B cell (primary cell): ENCODE results near the gene TMEM244. TPM values are rescaled to one million over a fixed set of nuclear protein-coding genes. Genes with fewer than 3 reads are reported as not detected.

Experiments used
- ATAC-seq: fragments of 200-7000 bp; cut with Tn5 transposase; one replicate; pipeline ENCODE4 v1.10.0; 2021; ENCODE audit warnings: low read depth, mild to moderate bottlenecking, moderate number of reproducible peaks, moderate library complexity
- CTCF ChIA-PET: fragments of 350-600 bp; sonication (Branson Sonifier 250); formaldehyde crosslinking; loops from one replicate; lab custom pipeline; 2021; ENCODE audit warnings: antibody characterized with exemption, inconsistent platforms; lab: Charles Lee
- POLR2A ChIA-PET: fragments of 350-600 bp; sonication (Branson Sonifier 250); formaldehyde crosslinking; loops from one replicate; lab custom pipeline; 2021; ENCODE audit warnings: antibody characterized with exemption; lab: Charles Lee
- DNase-seq: peaks from one replicate; pipeline ENCODE4 v3.0.0; 2013
- H2AFZ ChIP-seq: 2 replicates; pipeline ENCODE4 v1.6.1; 2012; ENCODE audit warnings: mild to moderate bottlenecking, low read depth, low read length; ENCODE audit not compliant: insufficient read depth, poor library complexity, severe bottlenecking
- H3K27ac ChIP-seq, 2 donors: 1 replicate in 1 of 2; 2 replicates in 1 of 2; pipeline ENCODE4 v1.5.1; 2012 to 2013; ENCODE audit warnings: low read length in 2 of 2, mild to moderate bottlenecking in 2 of 2, moderate library complexity in 1 of 2
- H3K27me3 ChIP-seq, 4 experiments: fragments of 200-600 bp in 1 of 4; sonication (generic) in 1 of 4; replicated peaks in 1 of 4; 1 replicate in 2 of 4; 2 replicates in 2 of 4; pipeline versions ENCODE4 v1.6.1 to v1.7.0; 2013 to 2016; ENCODE audit warnings: low read length in 3 of 4, mild to moderate bottlenecking in 2 of 4, mixed read lengths in 1 of 4, moderate library complexity in 1 of 4; ENCODE audit not compliant: insufficient read depth in 4 of 4, control insufficient read depth in 3 of 4; ENCODE audit errors: control extremely low read depth in 1 of 4
- H3K36me3 ChIP-seq, 2 experiments: replicated peaks in 1 of 2; 1 replicate in 1 of 2; 2 replicates in 1 of 2; pipeline versions ENCODE4 v1.6.1 to v1.7.1; 2013; ENCODE audit warnings: low read length in 1 of 2; ENCODE audit not compliant: insufficient read depth in 2 of 2, control insufficient read depth in 1 of 2; ENCODE audit errors: control extremely low read depth in 1 of 2, extremely low read depth in 1 of 2
- H3K4me1 ChIP-seq, 2 donors: fragments of 200-600 bp in 1 of 2; sonication (generic) in 1 of 2; 1 replicate in 1 of 2; 2 replicates in 1 of 2; pipeline versions ENCODE4 v1.5.1 to v1.6.1; 2013 to 2017; ENCODE audit warnings: low read length in 2 of 2; ENCODE audit not compliant: control insufficient read depth in 2 of 2, insufficient read depth in 2 of 2
- H3K4me2 ChIP-seq: replicated peaks from 2 replicates; pipeline ENCODE3; 2012; ENCODE audit warnings: mild to moderate bottlenecking, low read depth, low read length; ENCODE audit not compliant: poor library complexity, severe bottlenecking
- H3K4me3 ChIP-seq, 5 experiments: fragments of 200-600 bp in 1 of 5; sonication (generic) in 1 of 5; 1 replicate in 3 of 5; 2 replicates in 2 of 5; pipeline versions ENCODE4 v1.5.1 to v1.7.0; 2011 to 2016; ENCODE audit warnings: low read length in 4 of 5, mild to moderate bottlenecking in 4 of 5, low read depth in 2 of 5, control low read depth in 1 of 5, moderate library complexity in 1 of 5; ENCODE audit not compliant: insufficient read depth in 1 of 5; ENCODE audit errors: control extremely low read depth in 1 of 5, extremely low read depth in 1 of 5
- H3K79me2 ChIP-seq: fragments of 200-600 bp; sonication (generic); one replicate; pipeline ENCODE4 v1.6.0; 2016; ENCODE audit warnings: low read length; ENCODE audit not compliant: control insufficient read depth, insufficient read depth
- H3K9ac ChIP-seq: fragments of 200-600 bp; sonication (generic); 2 replicates; pipeline ENCODE4 v1.6.1; 2017; ENCODE audit warnings: mild to moderate bottlenecking, low read length, moderate library complexity
- H3K9me3 ChIP-seq, 3 donors: one replicate each; pipeline versions ENCODE4 v1.6.1 to v1.7.1; 2013; ENCODE audit warnings: low read length in 2 of 3; ENCODE audit not compliant: control insufficient read depth in 2 of 3, insufficient read depth in 1 of 3; ENCODE audit errors: control extremely low read depth in 1 of 3
- H4K20me1 ChIP-seq: 2 replicates; pipeline ENCODE4 v1.6.0; 2012; ENCODE audit warnings: mild to moderate bottlenecking, low read length; ENCODE audit not compliant: insufficient read depth, control insufficient read depth, poor library complexity, severe bottlenecking
- H3K27ac Mint-ChIP-seq: one replicate; pipeline ENCODE4 v1.8.0; 2021; ENCODE audit warnings: mixed read lengths
- H3K27me3 Mint-ChIP-seq: one replicate; pipeline ENCODE4 v1.8.0; 2021; ENCODE audit warnings: mixed read lengths
- H3K4me1 Mint-ChIP-seq: one replicate; pipeline ENCODE4 v1.8.0; 2021; ENCODE audit warnings: mixed read lengths
- H3K4me3 Mint-ChIP-seq: one replicate; pipeline ENCODE4 v1.8.0; 2021; ENCODE audit warnings: mixed read lengths
- H3K9me3 Mint-ChIP-seq: one replicate; pipeline ENCODE4 v1.8.0; 2022; ENCODE audit warnings: mixed read lengths; ENCODE audit not compliant: insufficient read depth
- CTCF ChIP-seq: fragments of 200-600 bp; IDR thresholded peaks from one replicate; pipeline ENCODE4 v1.8.0; 2022; ENCODE audit warnings: antibody characterized with exemption, mild to moderate bottlenecking
- EZH2 ChIP-seq: IDR thresholded peaks from 2 replicates; pipeline ENCODE4 v1.6.1; 2012; ENCODE audit warnings: borderline replicate concordance, low read depth, mild to moderate bottlenecking, moderate library complexity, low read length; ENCODE audit not compliant: insufficient read depth, poor library complexity, severe bottlenecking
- WGBS: methylation state at CpG from one replicate; pipeline ENCODE4 v1.1.5; 2013; ENCODE audit warnings: missing lambda C conversion rate; ENCODE audit not compliant: insufficient coverage; 5-methylcytosine and 5-hydroxymethylcytosine counted together
- intact Hi-C: fragments of 100-400 bp; cut with micrococcal nuclease; formaldehyde crosslinking; loops from one replicate; pipeline ENCODE4 v1.10.0; 2022
- polyA plus RNA-seq: library from polyadenylated mRNA; depleted of rRNA; stranded (reverse); fragments of >200 nt; gene quantifications from 2 replicates; pipeline ENCODE4 v1.2.3, GENCODE V29; 2012
- total RNA-seq, 2 donors: library from RNA; stranded (reverse); fragments of 120-200 nt in 1 of 2; gene quantifications; 1 replicate in 1 of 2; 2 replicates in 1 of 2; pipeline versions ENCODE4 v1.2.3 to v1.2.4, GENCODE V29; 2013 to 2022

Gene TMEM244
- total and polyA plus RNA-seq, 2 donors (not counting 1 experiment from before 2014, with no cell fraction given): not detected

GRCh38 chr6:129903082-129903481 is 42.0 kb upstream of the TMEM244 start:
- no peak for TF ChIP-seq EZH2
- no peak for TF ChIP-seq CTCF
- Histone ChIP-seq H3K9me3 (no peaks in the 10 kb centered on the region), H2AFZ (no peak overlapping the region), H3K79me2 (no peaks in the 10 kb centered on the region), H3K4me2 (no peak overlapping the region), H3K9ac (no peak overlapping the region), H3K4me3 (no peak overlapping the region), H3K4me1 (no peaks in the 10 kb centered on the region), H3K36me3 (no peaks in the 10 kb centered on the region), H4K20me1 (no peaks in the 10 kb centered on the region), H3K27ac (no peak overlapping the region), H3K27me3 (no peaks in the 10 kb centered on the region)
- Mint-ChIP-seq H3K27ac (no peak overlapping the region), H3K9me3 (no peaks in the 10 kb centered on the region), H3K4me1 (peaks cover 5% of the 10 kb centered on the region), H3K27me3 (peaks cover 4% of the 10 kb centered on the region), H3K4me3 (no peak overlapping the region)
- ChIA-PET POLR2A (no interaction called here), CTCF (no interaction called here)
- intact Hi-C loops: no loop called here
- ATAC-seq (no peak), DNase-seq (no peak)

DNA sequence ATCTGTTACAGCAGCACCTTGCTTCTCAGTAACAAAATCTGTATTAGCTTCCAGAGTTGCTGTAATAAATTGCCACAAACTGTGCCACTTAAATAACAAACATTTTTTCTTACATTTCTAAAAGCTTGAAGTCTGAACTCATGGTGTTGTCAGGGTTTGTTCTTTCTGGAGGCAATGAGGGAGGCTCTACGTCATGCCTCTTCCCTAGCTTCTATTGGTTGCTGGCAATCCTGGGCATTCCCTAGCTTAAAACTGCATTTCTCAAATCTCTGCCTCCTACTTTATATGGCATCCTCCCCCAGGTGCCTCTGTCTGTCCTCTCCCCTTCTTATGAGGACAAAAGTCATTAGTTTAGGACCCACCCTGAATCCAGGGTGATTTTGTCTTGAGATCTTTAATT is 41.6 kb upstream of the TMEM244 start:
- Mint-ChIP-seq H3K9me3 (no peaks in the 10 kb centered on the region), H3K27ac (no peak overlapping the region), H3K4me1 (peaks cover 3% of the 10 kb centered on the region), H3K4me3 (no peak overlapping the region), H3K27me3 (peaks cover 4% of the 10 kb centered on the region)
- H3K4me1 ChIP-seq: no peaks in the 10 kb centered on the region
- no peak for ATAC-seq
- H3K79me2 ChIP-seq: no peaks in the 10 kb centered on the region
- H3K4me3 ChIP-seq: no peak overlapping the region
- H3K4me2 ChIP-seq: no peak overlapping the region
- no peak for TF ChIP-seq EZH2
- no peak for TF ChIP-seq CTCF
- H3K36me3 ChIP-seq: no peaks in the 10 kb centered on the region
- no peaks in the 10 kb centered on the region for H3K27me3 ChIP-seq
- H3K27ac ChIP-seq: no peak overlapping the region
- no peak overlapping the region for H3K9ac ChIP-seq
- DNase-seq: no peak
- H4K20me1 ChIP-seq: no peaks in the 10 kb centered on the region
- POLR2A ChIA-PET: no interaction called here
- intact Hi-C loops: no loop called here
- CTCF ChIA-PET: no interaction called here
- WGBS: 86% methylated on average over 1 of the region's 1 CpG
- no peak overlapping the region for H2AFZ ChIP-seq
- no peaks in the 10 kb centered on the region for H3K9me3 ChIP-seq
